ENCODE data around the gene CTDSPL.

- peak; percentile 38 for TF ChIP-seq YY1 (IDR thresholded peaks at IDR 0.05)
- no peak for TF ChIP-seq CTCF (IDR thresholded peaks at IDR 0.05; ENCODE audit: low read depth, low read length, missing input control)
- TF ChIP-seq REST (IDR thresholded peaks at IDR 0.05), result peak; percentile 27
- no peak for TF ChIP-seq RAD21 (IDR thresholded peaks at IDR 0.05)
- TF ChIP-seq MAX (IDR thresholded peaks at IDR 0.05), result no peak
- no peak for TF ChIP-seq ATF3 (IDR thresholded peaks at IDR 0.05)
- no peak for TF ChIP-seq FOXA2 (IDR thresholded peaks at IDR 0.05)
- no peak for TF ChIP-seq FOXA1 (IDR thresholded peaks at IDR 0.05)
- no peak for TF ChIP-seq ZBTB33 (IDR thresholded peaks at IDR 0.05)
Observed at GRCh38 chr3:37980462-37981347, 119.0 kb downstream of the CTDSPL start.
